SU-DHL-6 (cell line): ENCODE data around the gene NPTX2.

ENCODE experiments used
- H2AFZ ChIP-seq: fragments of 200-600 bp; sonication (generic); 2 replicates; pipeline ENCODE4 v1.6.1; 2014; ENCODE audit warnings: low read depth, mild to moderate bottlenecking, moderate library complexity, mixed read lengths, antibody characterized with exemption, low read length; ENCODE audit not compliant: severe bottlenecking
- H3F3A ChIP-seq: fragments of 200-600 bp; shearing (Covaris generic); 2 replicates; pipeline ENCODE4 v1.6.0; 2016; ENCODE audit warnings: antibody characterized with exemption, mild to moderate bottlenecking; ENCODE audit not compliant: insufficient read depth
- H3K27ac ChIP-seq: fragments of 200-600 bp; sonication (generic); 2 replicates; pipeline ENCODE4 v1.5.1; 2016; ENCODE audit warnings: low read depth, mild to moderate bottlenecking, low read length, moderate library complexity, mixed read lengths
- H3K27me3 ChIP-seq: fragments of 200-600 bp; sonication (generic), shearing (Covaris generic); 2 replicates; pipeline ENCODE4 v1.6.0; 2014; ENCODE audit warnings: mild to moderate bottlenecking, low read length
- H3K36me3 ChIP-seq: fragments of 200-600 bp; sonication (generic); 2 replicates; pipeline ENCODE4 v1.6.1; 2014; ENCODE audit warnings: mild to moderate bottlenecking, low read length, mixed read lengths
- H3K4me2 ChIP-seq: fragments of 300-600, 200-600 bp; shearing (Covaris generic), sonication (generic); 2 replicates; pipeline ENCODE4 v1.6.0; 2014; ENCODE audit warnings: low read length, low read depth, mild to moderate bottlenecking; ENCODE audit not compliant: poor library complexity, severe bottlenecking
- H3K4me3 ChIP-seq: fragments of 200-600 bp; sonication (generic); 2 replicates; pipeline ENCODE4 v1.5.1; 2014; ENCODE audit warnings: antibody characterized with exemption, low read length, mild to moderate bottlenecking, mixed read lengths; ENCODE audit not compliant: insufficient read depth, poor library complexity, severe bottlenecking
- H3K79me2 ChIP-seq: fragments of 200-600 bp; sonication (generic); 2 replicates; pipeline ENCODE4 v1.6.1; 2014; ENCODE audit warnings: mild to moderate bottlenecking, low read length, moderate library complexity; ENCODE audit not compliant: insufficient read depth
- H3K9ac ChIP-seq: fragments of 200-600 bp; sonication (generic); 2 replicates; pipeline ENCODE4 v1.7.0; 2014; ENCODE audit warnings: mild to moderate bottlenecking, low read length
- H3K9me2 ChIP-seq: fragments of 200-600 bp; sonication (generic); replicated peaks from 2 replicates; pipeline ENCODE4 v1.6.1; 2014; ENCODE audit warnings: low read length; ENCODE audit not compliant: insufficient read depth
- H3K9me3 ChIP-seq: fragments of 200-600 bp; sonication (generic); 2 replicates; pipeline ENCODE4 v1.6.1; 2014; ENCODE audit warnings: low read length, mixed read lengths; ENCODE audit not compliant: insufficient read depth
- H4K20me1 ChIP-seq: fragments of 200-600 bp; sonication (generic); 2 replicates; pipeline ENCODE4 v1.6.1; 2014; ENCODE audit warnings: low read depth, mild to moderate bottlenecking, antibody characterized with exemption, low read length, moderate library complexity, mixed read lengths
- EZH2phosphoT487 ChIP-seq: fragments of 200-600 bp; sonication (generic), shearing (Covaris generic); conservative IDR thresholded peaks from 2 replicates; pipeline ENCODE4 v1.6.1; 2018; ENCODE audit warnings: mild to moderate bottlenecking, antibody characterized with exemption, low read length, moderate library complexity, mixed read lengths
- TF ChIP-seq, protein P1 (sequence below): fragments of 200-600 bp; sonication (generic); IDR thresholded peaks from one replicate; pipeline ENCODE4 v1.5.1; 2017; ENCODE audit warnings: antibody characterized with exemption, mild to moderate bottlenecking, low read length, moderate library complexity; ENCODE audit not compliant: insufficient read depth, poor library complexity, severe bottlenecking

The NPTX2 gene

DNA sequence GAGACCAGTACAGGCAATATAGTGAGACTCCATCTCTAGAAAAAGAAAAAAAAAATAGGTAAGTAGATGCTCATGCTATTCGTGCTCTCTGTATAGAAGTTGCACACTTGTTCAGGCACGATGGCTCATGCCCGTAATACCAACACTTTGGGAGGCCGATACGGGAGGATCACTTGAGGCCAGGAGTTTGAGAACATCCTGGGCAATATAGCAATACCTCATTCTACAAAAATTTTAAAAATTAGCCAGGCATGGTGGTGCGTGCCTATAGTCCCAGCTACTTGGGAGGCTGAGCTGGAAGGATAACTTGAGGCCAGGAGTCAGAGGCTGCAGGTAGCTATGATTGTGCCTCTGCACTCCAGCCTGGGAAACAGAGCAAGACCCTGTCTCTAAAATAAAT, 17.2 kb upstream of the NPTX2 start:
- no peaks in the 10 kb centered on the region for H3K27me3 ChIP-seq

DNA sequence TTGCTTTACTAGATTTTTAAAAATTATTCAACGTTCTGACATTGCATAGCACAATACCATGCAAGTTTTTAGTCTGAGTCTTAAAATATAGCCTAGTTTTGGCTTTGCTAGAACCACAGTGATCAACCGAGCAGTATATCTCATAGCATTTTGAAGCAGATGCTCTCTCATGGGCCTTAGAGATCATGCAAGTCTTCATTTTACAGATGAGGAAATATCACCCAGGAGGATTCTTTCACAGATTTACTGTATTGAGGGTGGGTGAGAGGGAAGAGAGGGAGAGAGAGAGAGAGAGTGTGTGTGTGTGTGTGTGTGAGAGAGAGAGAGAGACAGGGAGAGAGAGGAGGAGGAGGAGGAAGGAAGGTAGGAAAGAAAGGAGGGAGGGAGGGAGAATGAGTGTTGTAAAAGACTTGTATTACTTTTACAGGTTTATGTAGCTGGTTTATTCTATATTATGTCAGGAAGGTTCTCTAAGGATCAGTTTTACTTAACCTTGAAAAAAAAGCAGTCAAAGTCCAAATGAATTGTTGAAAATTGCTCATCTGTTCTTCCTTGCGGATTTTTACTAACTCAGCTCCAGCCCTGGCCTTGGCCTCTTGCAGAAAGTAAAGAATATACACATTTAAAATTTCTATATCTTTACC, 14.2 kb upstream of the NPTX2 start:
- no peaks in the 10 kb centered on the region for H3K79me2 ChIP-seq
- H3F3A ChIP-seq, result no peaks in the 10 kb centered on the region
- no peak overlapping the region for H3K9ac ChIP-seq
- no peaks in the 10 kb centered on the region for H3K9me3 ChIP-seq
- H3K9me2 ChIP-seq, result no peaks in the 10 kb centered on the region
- no peak overlapping the region for H3K4me3 ChIP-seq
- H3K27me3 ChIP-seq, result no peaks in the 10 kb centered on the region
- no peak overlapping the region for H3K4me2 ChIP-seq
- TF ChIP-seq EZH2phosphoT487, result no peak
- H3K27ac ChIP-seq, result no peak overlapping the region
- H2AFZ ChIP-seq, result no peak overlapping the region
- H4K20me1 ChIP-seq, result no peaks in the 10 kb centered on the region
- H3K36me3 ChIP-seq, result no peaks in the 10 kb centered on the region

More for the DNA sequence above, 17.2 kb upstream of the NPTX2 start:
- H3K4me2 ChIP-seq, result no peak overlapping the region
- H3K79me2 ChIP-seq, result no peaks in the 10 kb centered on the region
- TF ChIP-seq EZH2phosphoT487, result no peak
- TF ChIP-seq, protein P1, sequence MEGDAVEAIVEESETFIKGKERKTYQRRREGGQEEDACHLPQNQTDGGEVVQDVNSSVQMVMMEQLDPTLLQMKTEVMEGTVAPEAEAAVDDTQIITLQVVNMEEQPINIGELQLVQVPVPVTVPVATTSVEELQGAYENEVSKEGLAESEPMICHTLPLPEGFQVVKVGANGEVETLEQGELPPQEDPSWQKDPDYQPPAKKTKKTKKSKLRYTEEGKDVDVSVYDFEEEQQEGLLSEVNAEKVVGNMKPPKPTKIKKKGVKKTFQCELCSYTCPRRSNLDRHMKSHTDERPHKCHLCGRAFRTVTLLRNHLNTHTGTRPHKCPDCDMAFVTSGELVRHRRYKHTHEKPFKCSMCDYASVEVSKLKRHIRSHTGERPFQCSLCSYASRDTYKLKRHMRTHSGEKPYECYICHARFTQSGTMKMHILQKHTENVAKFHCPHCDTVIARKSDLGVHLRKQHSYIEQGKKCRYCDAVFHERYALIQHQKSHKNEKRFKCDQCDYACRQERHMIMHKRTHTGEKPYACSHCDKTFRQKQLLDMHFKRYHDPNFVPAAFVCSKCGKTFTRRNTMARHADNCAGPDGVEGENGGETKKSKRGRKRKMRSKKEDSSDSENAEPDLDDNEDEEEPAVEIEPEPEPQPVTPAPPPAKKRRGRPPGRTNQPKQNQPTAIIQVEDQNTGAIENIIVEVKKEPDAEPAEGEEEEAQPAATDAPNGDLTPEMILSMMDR, result no peak
- H3K9ac ChIP-seq, result no peak overlapping the region
- no peaks in the 10 kb centered on the region for H3K36me3 ChIP-seq
- H2AFZ ChIP-seq, result no peak overlapping the region
- H4K20me1 ChIP-seq, result no peaks in the 10 kb centered on the region
- no peak overlapping the region for H3K27ac ChIP-seq
- no peaks in the 10 kb centered on the region for H3K9me3 ChIP-seq
- no peaks in the 10 kb centered on the region for H3K9me2 ChIP-seq
- no peaks in the 10 kb centered on the region for H3F3A ChIP-seq
- no peak overlapping the region for H3K4me3 ChIP-seq

DNA sequence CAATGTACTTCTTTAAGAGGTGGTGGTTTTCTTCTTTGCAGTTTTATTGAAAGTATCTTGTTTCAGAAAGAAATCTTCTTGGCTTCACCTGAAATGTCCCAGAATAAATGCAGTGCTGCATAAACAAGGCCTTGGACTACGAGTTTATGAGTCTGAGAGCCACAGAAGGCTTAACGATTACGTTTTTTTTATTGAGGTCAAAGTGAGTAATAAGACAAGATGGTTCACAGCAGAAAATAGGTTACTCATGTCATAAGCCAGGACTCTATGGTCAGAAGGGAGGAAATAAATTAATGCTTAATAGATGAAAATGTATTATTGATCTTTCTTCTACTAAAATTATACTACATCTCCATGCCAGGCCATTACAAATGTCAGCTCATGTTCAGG, 13.7 kb upstream of the NPTX2 start:
- H4K20me1 ChIP-seq, result no peaks in the 10 kb centered on the region

More for the DNA sequence above, 13.7 kb upstream of the NPTX2 start:
- H3K79me2 ChIP-seq, result no peaks in the 10 kb centered on the region
- no peak overlapping the region for H3K9ac ChIP-seq
- TF ChIP-seq EZH2phosphoT487, result no peak
- TF ChIP-seq, protein P1, result no peak
- H3K36me3 ChIP-seq, result no peaks in the 10 kb centered on the region
- H3K9me2 ChIP-seq, result no peaks in the 10 kb centered on the region
- no peaks in the 10 kb centered on the region for H3K27me3 ChIP-seq
- no peak overlapping the region for H3K4me2 ChIP-seq
- no peak overlapping the region for H2AFZ ChIP-seq
- no peaks in the 10 kb centered on the region for H3K9me3 ChIP-seq
- no peak overlapping the region for H3K27ac ChIP-seq
- no peak overlapping the region for H3K4me3 ChIP-seq
- no peaks in the 10 kb centered on the region for H3F3A ChIP-seq
